ENCODE measurements around the gene SLC47A2.
"Not testable (repeated sequence)": the region's sequence is repeated elsewhere in the genome, so short reads cannot be mapped to it uniquely, and the experiment has no call there.

The SLC47A2 gene

DNA sequence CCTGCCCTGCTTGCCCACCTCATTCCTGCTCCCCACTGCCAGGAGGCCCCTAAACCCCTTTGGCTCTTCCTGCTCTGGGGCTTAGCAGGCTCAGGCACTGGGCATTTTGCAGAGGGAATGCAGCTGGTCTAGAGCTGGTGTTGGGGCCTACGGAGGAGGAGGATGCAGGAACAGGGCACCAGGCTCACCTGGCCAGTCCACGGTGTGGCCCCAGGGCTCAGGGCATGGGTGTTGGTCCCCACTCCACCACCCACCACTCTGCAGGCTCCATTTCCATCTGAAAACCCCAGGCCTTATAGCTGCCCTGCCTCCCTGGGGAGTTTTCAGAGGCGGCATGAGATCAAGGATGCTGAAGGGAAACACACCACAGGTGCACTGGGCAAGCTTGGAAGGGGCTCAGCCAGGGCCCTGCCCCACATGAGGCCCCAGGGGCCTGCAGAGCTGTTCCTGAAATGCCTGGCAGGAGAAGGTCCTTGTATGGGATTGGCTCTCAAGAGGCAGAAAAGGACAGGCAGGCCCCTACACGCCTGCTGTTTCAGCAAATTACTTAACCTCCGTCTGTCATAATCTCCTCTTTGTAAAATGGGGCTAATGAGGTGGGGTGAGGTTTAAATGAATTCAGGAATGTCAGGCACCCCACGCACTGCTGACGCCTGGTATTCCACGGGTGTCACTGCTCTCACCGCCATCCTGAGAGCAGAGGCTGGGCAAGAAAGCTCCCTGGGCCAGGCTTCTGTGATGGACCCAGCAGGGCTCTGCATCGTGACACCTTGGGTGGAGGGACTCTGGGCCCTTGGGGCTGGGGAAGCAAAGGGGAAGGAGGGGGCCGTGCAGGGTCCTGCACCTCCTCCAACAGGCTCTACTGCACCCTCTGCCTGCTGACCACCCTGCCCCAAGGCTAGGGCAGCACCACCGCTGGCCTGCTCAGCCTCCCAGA is 9.3 kb downstream of the SLC47A2 start:
- no peak for DNase-seq (ENCODE audit: low spot score)

DNA sequence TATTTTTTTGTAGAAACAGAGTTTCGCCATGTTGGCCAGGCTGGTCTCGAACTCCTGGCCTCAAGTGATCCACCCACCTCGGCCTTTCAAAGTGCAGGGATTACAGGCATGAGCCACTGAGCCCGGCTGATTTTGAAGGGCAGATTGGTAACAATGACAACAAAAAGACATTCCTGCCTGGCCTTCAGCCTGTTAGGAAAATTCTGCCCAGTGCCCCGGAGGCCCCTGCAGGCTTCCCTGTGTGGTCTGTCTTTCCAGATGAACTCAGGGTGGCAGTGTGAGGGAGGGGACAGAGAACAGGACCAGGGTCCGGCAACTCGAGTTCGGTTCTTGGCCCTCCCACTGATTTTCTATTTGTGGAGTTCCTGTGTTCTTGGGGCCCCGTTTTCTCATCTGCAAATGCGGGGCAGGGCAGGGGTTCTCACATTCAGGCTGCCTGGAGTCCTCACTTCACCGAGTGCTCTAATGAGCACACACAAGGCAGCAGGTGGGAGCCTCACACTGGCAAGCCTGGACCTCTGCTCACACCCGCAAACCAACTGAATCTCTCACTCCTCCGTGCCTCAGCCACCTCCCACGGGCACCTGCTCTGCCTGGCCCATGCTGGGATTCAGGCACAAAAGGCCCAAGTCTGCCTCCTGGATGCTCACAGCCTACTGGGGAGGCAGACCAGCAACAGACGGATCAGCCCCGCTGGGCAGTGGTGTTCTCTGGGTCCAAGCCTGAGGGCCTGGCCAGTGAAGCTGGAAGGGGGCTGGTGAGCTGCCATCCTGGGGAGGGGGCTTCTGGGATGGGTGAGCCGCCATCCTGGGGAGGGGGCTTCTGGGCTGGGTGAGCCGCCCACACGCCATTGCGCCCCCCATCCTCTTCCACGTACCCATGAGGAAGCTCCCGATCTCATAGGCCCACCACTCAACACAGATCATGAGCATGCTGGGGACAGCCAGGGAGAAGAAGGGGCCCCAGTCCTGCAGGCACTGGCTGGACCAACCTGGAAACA is 10.3 kb downstream of the SLC47A2 start:
- DNase-seq (ENCODE audit: low spot score): no peak

DNA sequence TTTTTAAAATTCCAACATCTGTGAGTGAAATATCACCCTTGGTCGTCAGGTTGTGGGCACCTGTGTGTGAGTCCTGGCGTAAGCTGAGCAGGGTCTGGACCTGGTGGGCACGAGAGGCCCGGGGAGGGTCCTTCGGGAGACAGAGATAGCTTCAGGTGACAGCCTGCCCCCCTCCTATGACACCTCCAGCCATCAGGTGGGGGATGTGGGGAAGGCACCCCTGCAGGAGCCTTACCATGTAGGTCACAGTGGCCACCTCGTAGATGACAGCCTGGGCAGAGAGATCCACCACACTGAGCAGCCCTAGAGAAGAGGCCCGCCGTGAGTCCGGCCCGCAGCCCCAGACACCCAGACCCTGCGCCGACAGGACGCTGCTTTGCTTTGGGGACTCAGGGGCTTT is 11.2 kb downstream of the SLC47A2 start:
- no peak for DNase-seq (ENCODE audit: low spot score)

DNA sequence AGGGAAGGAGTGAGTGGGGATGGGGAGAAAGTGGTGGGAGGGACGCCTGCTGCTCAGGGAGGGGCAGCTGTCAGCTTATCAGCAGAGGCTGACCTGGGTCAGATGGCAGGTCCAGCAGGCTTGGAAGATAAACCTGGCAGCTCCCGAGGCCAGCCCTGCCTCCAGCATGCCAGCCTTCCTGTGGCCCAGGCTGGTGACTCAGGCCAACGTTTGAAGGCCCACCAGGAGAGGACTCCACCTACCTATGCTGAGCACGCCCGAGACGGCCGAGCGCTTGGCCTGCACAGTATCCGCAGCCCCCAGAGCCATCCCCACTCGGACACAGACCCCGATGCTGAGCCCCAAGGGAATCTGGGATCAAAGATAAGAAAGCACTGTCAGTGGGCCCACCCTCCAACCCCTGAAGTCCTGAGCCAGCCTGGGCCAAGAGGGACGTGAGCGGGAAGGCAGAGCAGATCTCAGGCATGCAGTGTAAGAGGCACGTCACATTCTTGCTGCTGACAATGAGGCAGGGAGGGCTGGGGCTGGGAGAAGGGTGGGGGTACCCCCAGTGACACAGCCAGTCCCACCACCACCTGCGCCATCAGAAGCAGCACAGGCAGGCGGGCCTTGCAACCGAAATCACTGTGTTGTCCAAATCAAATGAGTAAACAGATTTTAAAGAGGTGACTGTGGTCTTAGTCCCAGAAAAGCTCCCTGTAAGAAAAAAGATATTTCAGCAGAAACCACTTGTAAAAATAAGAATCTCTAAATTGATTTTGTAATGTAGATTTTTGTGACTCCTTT is 12.4 kb downstream of the SLC47A2 start:
- DNase-seq (ENCODE audit: low spot score): no peak

DNA sequence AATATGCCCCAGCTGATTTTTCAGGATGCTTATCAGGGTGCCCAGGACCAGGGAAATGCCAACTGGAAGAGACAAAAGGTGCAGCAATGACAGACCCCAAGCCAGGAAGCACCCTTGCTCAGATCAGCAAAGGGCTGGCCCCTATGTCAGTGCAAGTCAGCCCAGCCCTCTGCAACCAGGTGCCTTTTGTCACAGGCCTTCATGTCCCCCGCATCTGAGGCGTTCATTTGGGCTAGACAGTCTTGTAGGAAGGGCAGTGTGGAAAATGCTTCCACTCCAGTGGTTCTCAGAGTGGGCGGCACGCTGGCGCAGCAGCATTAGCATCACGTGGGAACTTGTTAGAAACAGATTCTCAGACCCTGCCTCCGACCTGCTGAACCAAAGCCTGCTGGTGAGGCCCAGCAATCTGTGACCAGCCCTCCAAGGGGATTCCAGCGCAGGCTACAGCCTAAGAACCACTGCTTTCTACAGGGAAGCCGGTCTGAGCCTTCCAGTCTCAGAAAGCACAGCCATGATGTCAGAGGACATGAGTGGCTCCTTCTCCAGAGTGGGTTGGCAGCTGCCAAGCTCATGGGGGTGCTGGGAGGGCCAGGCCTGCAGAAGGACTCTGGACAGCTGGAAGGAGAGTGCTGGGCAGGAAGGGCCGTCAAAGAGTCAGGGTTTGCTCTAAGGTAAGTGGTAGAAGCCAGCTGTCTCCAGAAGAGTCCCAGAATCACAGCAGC is 13.1 kb downstream of the SLC47A2 start:
- DNase-seq (ENCODE audit: low spot score): no peak

DNA sequence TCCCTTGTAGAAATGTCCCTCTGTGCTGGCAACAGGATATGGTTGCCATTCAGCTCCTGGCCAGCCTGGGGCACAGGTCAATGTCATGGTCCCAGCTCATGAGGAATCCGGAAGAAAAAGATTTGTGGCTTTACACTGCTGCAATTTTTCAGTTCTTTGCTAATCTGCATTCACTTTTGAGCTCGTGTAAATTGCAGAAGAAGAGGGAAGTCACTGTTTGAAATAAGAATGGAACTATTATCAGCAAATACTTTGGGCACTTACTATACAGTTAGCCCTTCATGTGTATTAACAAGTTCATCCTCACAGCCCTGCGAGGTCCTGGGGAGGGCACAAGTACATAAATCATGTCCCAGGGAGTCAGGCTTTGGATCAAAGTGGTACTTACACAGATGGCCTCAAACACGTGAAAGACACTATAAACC is 14.2 kb downstream of the SLC47A2 start:
- DNase-seq (ENCODE audit: low spot score): peak; percentile 81

DNA sequence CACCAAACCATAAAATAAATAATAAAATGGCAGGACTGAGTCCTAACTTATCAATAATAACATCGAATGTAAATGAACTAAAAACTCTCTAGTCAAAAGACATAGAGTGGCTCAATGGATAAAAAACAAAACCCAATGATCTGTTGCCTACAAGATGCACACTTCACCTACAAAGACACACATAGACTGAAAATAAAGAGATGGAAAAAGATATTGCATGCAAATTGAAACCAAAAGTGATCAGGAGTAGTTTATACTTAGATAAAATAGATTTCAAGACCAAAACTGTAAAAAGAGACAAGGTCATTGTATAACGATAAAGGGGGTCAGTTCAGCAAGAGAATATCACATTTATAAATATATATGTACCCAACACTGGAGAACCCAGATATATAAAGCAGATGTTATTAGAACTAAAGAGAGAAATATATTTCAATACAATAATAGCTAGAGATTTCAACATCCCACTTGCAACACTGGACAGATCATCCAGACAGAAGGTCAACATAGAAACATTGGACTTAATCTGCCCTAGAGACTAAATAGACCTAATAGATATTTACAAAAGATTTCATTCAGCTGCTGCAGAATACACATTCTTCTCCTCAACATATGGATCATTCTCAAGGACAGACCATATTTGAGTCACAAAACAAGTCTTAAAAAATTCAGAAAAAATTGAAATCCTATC is 29.8 kb downstream of the SLC47A2 start:
- no peak for DNase-seq (ENCODE audit: low spot score)

DNA sequence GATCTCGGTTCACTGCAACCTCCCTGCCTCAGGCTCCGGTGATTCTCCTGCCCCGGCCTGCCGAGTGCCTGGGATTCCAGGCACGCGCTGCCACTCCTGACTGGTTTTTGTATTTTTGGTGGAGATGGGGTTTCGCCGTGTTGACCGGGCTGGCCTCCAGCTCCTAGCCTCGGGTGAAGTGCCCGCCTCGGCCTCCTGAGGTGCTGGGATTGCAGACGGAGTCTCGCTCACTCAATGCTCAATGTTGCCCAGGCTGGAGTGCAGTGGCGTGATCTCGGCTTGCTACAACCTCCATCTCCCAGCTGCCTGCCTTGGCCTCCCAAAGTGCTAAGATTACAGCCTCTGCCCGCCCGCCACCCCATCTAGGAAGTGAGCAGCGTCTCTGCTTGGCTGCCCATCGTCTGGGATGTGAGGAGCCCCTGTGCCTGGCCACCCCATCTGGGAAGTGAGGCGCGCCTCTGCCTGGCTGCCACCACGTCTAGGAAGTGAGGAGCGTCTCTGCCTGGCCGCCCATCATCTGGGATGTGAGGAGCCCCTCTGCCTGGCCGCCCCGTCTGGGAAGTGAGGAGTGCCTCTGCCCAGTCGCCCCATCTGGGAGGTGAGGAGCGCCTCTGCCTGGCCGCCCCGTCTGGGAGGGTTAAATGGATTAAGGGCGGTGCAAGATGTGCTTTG is 31.3 kb downstream of the SLC47A2 start:
- DNase-seq (ENCODE audit: low spot score): not testable (repeated sequence)

DNA sequence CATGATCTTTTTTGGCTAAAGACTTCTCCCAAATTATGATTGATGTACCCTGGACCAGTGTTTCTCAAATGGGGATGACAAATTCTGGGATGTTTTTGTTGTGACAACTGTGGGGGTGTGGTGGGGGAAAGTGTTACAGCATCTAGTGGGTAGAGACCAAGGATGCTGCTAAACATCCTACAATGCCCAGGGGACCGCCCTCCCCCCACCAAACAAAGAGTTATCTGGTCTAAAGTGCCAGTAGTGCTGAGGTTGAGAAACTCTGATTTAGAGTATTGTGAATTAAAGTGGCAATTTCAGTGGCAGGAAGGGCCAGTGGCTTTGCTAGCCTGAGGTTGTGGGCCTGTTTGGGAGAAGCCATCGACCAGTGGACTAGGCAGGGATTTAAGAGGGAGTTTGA is 33.3 kb downstream of the SLC47A2 start:
- no peak for DNase-seq (ENCODE audit: low spot score)

DNA sequence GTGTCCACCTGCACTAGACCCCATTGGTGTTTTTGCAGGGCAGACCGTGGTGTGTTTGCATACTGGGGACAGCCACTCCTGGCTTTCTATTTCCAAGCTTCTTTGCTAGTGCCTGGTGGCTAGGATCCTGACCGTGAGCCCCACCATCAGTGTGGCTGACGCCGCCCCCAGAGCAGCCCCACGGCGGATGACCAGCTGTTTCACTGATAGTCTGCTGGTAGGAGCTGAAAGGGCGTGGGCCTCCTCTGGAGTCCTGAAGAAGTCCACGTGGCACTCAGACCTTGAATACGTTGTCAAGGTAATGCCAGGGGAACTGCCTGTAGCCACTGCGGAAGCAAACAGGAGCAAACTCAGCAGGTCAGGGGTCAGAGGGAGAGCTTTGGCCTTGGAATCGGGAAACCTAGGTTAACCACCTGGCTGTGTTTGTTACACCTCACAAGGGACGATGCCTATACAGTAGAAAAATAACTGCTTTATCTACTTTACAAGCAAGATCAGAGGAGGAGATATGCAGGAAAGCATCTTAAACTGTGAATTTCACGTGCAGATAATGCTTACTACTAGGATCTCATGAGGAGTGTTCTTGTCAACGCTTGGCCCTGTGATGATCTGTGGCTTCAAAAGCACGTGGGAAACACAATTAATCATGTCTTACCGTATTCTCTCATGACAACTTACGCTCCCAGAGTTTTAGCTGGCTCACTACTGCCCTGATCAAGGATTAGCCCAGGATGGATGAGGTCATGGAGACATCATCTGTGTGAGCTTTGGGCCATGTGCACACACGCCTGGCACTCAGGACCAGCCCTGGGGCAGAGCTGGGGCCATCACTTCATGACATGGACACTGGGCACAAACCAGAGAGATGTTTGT is 37.6 kb downstream of the SLC47A2 start:
- no peak for DNase-seq (ENCODE audit: low spot score)

DNA sequence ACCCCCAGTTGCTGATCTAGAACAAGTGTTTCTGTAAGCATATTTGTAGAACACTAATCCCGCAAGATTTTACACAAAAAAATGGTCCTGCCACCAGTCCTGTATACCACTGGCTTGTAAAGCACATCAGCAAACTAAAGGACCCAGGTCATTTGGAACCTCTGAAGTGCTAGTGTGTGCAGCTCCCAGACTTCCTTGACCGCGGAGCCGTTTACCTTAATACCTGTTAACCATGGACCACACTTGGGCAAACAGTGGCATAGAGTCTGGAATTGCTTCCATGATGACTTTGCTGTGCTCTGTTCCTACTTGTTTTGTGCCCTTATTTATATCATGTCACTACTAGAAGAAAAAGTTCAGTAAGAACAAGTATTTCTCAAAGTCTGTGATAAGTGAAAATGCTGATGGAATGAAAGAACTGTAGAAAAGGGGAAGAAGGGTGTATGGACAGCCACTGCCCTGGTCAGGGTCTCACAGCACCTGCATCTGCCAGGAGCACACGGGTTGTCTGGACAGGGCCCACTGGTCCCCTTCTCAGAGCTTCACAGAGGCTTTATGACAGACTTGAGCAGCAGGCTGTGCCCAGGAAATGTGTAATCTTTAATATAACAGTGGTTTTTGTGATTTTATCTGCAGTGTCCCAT is 38.5 kb downstream of the SLC47A2 start:
- no peak for DNase-seq (ENCODE audit: low spot score)

DNA sequence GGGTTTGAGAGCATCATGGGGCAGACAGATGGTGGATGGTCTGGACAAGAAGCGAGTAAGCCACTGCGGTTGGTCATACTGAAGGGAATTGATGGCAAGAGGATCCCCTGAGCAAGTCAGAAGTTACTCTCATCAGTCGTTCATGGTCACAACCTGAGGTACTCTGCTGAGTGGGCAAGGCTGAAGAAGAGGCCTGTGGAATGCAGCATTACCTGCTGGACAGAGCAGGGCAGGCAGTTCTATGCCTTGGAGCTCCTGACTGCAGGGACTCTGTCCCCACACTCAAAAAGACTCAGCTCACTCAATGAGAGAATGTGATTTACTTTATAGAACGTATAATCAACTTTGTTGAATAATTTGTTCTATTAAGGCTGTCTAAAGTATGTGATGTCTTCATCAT is 39.5 kb downstream of the SLC47A2 start:
- DNase-seq (ENCODE audit: low spot score): no peak

DNA sequence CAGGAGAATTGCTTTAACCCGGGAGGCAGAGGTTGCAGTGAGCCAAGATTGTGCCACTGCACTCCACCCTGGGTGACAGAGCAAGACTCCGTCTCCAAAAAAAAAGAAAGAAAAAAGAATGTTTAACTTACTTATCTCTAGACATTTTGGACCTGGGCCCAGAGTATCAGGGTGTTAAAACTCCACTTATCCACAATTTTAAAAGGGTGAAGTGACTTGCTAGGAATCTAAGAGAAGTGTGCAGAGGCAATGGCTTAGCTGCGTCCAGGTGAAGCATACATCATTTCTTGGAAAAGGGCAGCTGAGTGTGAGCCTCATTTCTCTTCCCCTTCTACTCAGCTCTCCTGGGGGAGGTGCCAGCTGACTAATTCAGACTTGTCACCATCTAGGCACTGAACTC is 42.8 kb downstream of the SLC47A2 start:
- no peak for DNase-seq (ENCODE audit: low spot score)

DNA sequence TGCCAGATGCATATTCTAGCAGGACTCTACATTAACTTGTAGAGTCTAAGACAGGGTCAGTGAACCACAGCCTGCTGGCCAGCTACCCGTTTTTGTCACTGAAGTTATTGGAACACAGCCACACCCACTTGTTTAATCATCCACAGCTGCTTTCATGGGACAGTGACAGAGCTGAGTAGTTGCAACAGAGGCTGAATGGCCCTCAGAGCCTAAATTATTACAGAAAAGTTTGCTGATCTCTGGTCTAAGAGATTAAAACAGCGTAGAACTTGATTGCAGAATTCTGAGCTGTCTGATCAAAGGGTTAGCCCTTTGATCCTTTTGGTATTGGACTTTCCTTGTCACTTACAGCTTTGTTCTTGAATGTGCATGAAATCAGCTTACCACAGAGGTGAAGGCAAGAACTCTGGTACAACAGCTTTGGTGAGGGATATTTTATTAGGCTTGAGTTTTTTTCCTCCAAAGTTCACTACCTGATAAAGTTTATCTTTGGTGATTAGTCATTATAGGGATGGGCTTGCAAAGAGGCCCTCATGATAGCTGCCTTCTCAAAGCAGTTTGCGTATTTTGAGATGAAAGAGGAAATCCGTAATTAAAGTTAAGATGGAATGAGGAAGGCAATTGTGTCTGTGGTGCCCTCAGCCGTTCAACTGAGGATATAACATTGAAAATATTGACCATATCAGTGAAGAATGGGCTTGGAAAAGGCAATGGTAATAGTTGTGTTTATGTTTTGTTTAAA is 44.2 kb downstream of the SLC47A2 start:
- no peak for DNase-seq (ENCODE audit: low spot score)

DNA sequence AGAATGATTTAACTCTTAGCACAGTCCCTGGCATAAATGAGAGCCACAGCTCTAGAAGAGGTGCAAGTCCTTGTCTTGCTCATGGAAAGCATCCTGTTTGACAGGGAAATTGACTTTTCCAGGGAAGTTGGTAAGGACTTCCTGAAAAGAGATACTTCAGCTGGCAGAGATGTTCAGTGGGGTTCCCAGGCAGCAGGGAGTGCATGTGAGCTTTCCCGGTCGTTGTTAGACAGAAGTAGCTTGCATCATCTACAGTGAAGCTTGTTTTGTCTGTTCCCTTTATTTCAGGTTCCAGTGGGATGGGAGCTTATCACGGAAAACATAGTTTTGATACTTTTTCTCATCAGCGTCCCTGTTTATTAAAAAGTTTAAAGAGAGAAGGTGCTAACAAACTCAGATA is 45.0 kb downstream of the SLC47A2 start:
- DNase-seq (ENCODE audit: low spot score): no peak

DNA sequence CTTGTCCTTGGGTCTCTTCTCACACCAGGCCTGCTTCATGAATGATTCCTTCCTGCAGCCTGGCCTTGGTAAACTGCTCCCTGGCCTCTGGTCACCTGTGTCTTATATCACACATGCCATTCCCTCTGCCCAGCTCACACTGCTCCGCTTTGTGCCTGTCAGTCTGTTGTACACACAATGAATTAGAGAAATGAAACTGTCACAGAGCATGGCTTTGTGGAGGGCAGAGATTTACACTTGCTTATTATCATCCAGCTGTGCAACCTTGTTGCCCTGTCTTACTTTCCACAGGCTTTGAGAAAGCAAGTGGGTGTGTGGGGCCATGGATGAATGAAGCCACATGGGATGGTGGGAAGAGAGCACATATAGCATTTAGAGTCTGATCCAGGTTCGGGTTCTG is 45.5 kb downstream of the SLC47A2 start:
- DNase-seq (ENCODE audit: low spot score): no peak

DNA sequence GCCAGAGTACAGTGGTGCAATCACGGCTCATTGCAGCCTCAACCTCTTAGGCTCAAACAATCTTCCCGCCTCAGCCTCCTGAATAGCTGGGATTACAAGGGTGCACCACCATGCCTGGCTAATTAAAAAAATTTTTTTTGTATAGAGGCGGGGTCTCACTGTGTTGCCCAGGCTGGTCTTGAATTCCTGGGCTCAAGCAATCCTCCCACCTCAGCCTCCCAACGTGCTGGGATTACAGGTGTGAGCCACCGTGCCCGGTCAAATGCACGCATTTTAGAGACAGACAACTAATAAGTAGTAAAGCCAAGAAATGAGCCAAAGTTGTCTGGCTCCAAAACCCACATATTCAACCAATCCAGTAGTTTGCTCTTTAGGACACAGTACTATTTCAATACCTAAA is 46.7 kb downstream of the SLC47A2 start:
- DNase-seq (ENCODE audit: low spot score): not testable (repeated sequence)

DNA sequence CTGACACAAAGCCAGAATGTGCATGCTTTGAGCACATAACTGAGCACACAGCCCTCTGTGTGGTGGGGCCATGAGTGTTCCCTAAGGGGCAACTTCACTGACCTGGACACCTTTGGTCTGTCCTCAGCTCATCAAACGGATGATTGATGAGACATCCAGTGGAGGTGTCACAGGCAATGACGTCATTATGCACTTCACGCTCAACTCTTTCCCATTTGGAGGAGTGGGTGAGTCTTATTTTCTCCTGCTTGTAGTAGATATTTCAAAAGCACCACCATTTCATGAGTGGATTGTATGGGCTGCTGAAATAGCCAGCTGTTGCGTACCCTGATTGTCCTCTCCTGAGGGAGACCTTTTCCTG is 51.6 kb downstream of the SLC47A2 start:
- DNase-seq (ENCODE audit: low spot score): no peak
